KMS-11 (cell line): ENCODE results near the gene SPNS3.

ENCODE experiments used
- H2AFZ ChIP-seq: fragments of 200-600 bp; sonication (generic); 2 replicates; pipeline ENCODE4 v1.6.1; 2016; ENCODE audit warnings: antibody characterized with exemption, mixed run types, low read depth
- H3K27ac ChIP-seq: fragments of 200-600 bp; sonication (generic); 2 replicates; pipeline ENCODE4 v1.6.1; 2016; ENCODE audit warnings: mild to moderate bottlenecking, mixed run types
- H3K27me3 ChIP-seq: fragments of 200-600 bp; sonication (generic); 2 replicates; pipeline ENCODE4 v1.6.1; 2017; ENCODE audit warnings: mild to moderate bottlenecking, low read depth, mixed run types, moderate library complexity; ENCODE audit not compliant: insufficient read depth
- H3K36me3 ChIP-seq: fragments of 200-600 bp; sonication (generic); 2 replicates; pipeline ENCODE4 v1.6.1; 2017; ENCODE audit warnings: mild to moderate bottlenecking, mixed run types; ENCODE audit not compliant: insufficient read depth
- H3K4me1 ChIP-seq: fragments of 200-600 bp; sonication (generic); 2 replicates; pipeline ENCODE4 v1.6.1; 2016; ENCODE audit warnings: mild to moderate bottlenecking, low read depth, mixed run types; ENCODE audit not compliant: poor library complexity, severe bottlenecking
- H3K4me2 ChIP-seq: fragments of 200-600 bp; sonication (generic); 2 replicates; pipeline ENCODE4 v1.7.0; 2016; ENCODE audit warnings: mild to moderate bottlenecking, mixed run types
- H3K4me3 ChIP-seq: fragments of 200-600 bp; sonication (generic); IDR thresholded peaks from 2 replicates; pipeline ENCODE4 v1.6.1; 2017; ENCODE audit warnings: low read depth, low read length, mixed read lengths; ENCODE audit not compliant: insufficient read depth
- H3K79me2 ChIP-seq: fragments of 200-600 bp; sonication (generic); 2 replicates; pipeline ENCODE4 v1.6.1; 2016; ENCODE audit warnings: low read depth, mixed run types; ENCODE audit not compliant: insufficient read depth
- H3K9ac ChIP-seq: fragments of 200-600 bp; sonication (generic); 2 replicates; pipeline ENCODE4 v1.6.1; 2016; ENCODE audit warnings: mild to moderate bottlenecking, mixed run types
- H4K20me1 ChIP-seq: fragments of 200-600 bp; sonication (generic); 2 replicates; pipeline ENCODE4 v1.6.1; 2016; ENCODE audit warnings: mild to moderate bottlenecking, mixed run types; ENCODE audit not compliant: insufficient read depth
- TF ChIP-seq, protein P1 (sequence below): fragments of 200-600 bp; sonication (generic); conservative IDR thresholded peaks from 2 replicates; pipeline ENCODE4 v1.6.1; 2017; ENCODE audit warnings: low read depth, mild to moderate bottlenecking, antibody characterized with exemption, low read length, moderate library complexity, mixed read lengths

The SPNS3 gene

DNA sequence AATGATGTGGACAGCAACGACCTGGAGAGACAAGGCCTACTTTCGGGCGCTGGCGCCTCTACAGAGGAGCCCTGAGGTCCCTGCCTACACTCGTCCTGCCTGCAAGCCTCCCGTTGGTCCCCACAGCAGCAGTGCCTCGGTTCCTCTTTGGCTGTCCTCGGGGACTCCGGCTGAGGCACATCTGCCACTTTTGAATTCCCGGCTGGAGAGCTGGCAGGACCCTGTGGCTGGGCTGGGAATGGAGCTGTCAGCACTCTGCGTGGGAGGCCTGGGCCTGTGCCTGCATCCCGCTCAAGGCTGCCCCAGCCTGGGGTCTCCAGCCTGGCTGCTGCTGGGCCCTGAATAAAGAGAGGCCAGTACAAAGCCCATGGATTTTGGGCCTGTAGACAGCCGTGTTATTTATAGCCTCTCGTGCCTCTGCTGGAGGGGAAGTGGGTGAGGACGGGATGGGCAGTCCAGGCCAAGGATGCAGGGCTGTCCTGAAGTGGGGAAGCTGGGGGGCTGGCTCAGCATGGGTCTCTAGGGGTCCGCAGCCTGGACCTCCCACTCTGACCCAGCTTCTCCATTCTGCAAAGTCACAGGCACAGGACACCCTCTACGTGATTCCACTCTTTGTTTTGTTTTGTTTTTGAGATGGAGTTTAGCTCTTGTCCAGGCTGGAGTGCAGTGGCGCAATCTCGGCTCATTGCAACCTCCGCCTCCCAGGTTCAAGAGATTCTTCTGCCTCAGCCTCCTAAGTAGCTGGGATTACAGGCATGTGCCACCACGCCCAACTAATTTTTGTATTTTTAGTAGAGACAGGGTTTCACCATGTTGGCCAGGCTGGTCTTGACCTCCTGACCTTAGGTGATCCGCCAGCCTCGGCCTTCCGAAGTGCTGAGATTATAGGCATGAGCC, 54.3 kb downstream of the SPNS3 start:
- Histone ChIP-seq H3K79me2 (no peaks in the 10 kb centered on the region), H3K36me3 (no peaks in the 10 kb centered on the region), H3K27ac (no peak overlapping the region), H4K20me1 (no peaks in the 10 kb centered on the region), H3K27me3 (peaks cover 31% of the 10 kb centered on the region), H3K4me1 (no peaks in the 10 kb centered on the region), H3K4me2 (no peak overlapping the region), H3K9ac (no peak overlapping the region), H3K4me3 (no peak overlapping the region), H2AFZ (no peak overlapping the region)
- TF ChIP-seq, protein P1, sequence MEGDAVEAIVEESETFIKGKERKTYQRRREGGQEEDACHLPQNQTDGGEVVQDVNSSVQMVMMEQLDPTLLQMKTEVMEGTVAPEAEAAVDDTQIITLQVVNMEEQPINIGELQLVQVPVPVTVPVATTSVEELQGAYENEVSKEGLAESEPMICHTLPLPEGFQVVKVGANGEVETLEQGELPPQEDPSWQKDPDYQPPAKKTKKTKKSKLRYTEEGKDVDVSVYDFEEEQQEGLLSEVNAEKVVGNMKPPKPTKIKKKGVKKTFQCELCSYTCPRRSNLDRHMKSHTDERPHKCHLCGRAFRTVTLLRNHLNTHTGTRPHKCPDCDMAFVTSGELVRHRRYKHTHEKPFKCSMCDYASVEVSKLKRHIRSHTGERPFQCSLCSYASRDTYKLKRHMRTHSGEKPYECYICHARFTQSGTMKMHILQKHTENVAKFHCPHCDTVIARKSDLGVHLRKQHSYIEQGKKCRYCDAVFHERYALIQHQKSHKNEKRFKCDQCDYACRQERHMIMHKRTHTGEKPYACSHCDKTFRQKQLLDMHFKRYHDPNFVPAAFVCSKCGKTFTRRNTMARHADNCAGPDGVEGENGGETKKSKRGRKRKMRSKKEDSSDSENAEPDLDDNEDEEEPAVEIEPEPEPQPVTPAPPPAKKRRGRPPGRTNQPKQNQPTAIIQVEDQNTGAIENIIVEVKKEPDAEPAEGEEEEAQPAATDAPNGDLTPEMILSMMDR, result no peak

DNA sequence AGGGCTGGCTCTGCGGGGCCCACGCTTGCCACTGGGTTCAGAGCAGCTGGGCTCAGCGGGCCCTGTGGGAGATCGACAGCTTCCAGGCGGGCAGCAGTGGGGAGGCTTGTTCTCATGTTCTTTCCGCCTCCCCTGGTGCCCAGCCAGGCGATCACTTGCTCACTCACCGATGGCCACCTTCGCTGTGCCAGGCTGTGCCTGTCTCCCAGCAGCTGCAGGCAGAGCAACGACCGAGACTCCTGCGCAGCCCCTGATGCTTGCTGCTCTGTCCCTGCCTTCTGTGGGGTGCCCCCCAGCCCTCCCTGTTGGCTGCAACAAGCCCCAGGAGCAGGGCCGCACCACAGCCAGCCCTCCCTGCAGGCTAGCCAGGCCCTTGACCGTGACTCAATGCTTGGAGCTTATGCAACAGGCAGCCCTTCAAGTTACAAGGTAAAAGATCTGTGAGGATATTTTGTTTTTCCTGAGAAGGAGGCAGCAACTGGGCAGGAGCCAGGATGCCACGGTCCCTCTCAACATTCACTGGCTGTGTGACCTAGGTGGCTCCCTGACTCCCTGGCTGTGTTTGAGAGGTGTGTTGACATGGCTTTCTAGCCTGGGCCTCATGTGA, 55.4 kb downstream of the SPNS3 start:
- Histone ChIP-seq H3K4me2 (no peak overlapping the region), H3K27ac (no peak overlapping the region), H3K9ac (no peak overlapping the region), H4K20me1 (no peaks in the 10 kb centered on the region), H3K4me1 (no peaks in the 10 kb centered on the region), H3K4me3 (no peak overlapping the region), H3K36me3 (no peaks in the 10 kb centered on the region), H3K27me3 (peaks cover 34% of the 10 kb centered on the region; the same call in 1 of the 2 replicates), H2AFZ (no peak overlapping the region), H3K79me2 (no peaks in the 10 kb centered on the region)
- TF ChIP-seq, protein P1, result no peak

DNA sequence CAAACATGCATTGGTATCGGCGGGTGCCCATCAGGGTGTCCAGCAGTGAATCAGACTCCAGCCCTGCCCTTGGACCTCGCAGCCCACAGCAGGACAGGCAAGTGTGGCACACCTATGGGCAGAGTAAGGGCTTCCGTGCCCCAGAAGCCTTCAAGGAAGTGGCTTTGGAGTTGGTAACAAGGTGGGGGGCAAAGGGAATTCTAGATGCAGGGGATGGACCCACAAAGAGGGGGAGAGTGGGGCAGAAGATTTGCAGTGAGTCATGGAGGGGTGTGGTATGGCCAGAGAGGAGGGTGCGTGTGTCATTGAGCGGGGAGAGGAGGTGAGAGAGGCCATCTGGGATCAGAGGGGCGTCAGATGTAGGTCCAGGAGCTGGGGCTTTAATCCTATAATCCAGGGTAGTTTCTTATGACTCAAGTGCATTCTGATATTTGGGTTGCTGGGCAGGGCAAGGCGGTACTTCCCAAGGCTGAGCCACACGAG, 56.4 kb downstream of the SPNS3 start:
- Histone ChIP-seq H3K9ac (no peak overlapping the region), H2AFZ (no peak overlapping the region), H3K4me1 (no peaks in the 10 kb centered on the region), H3K4me3 (no peak overlapping the region), H3K36me3 (no peaks in the 10 kb centered on the region), H3K27ac (no peak overlapping the region), H3K79me2 (no peaks in the 10 kb centered on the region), H3K4me2 (no peak overlapping the region), H3K27me3 (peaks cover 33% of the 10 kb centered on the region; the same call in 1 of the 2 replicates), H4K20me1 (no peaks in the 10 kb centered on the region)
- TF ChIP-seq, protein P1, result no peak

DNA sequence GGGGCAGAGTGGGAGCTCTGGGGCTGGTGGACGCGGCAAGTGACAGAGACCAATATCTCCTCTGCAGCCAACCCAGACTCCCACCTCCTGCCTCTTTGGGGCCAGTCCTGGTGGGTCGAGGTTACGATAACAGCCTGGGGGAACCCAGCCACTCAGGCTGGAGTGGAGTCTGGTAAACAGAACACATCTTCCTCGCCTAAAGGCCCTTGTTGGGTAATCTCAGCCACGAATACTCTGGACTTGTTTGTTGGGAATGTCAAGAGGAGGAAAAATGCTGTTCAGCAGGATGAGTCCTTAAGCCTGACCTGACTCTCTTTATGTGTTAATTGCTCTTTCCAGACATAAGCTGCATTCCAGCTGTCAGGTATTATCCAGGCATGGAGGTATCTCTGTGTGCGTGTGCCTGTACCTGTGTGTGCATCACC, 56.9 kb downstream of the SPNS3 start:
- Histone ChIP-seq H3K4me2 (no peak overlapping the region), H3K4me1 (no peaks in the 10 kb centered on the region), H4K20me1 (no peaks in the 10 kb centered on the region), H2AFZ (no peak overlapping the region), H3K9ac (no peak overlapping the region), H3K79me2 (no peaks in the 10 kb centered on the region), H3K27me3 (peaks cover 34% of the 10 kb centered on the region; the same call in 1 of the 2 replicates), H3K36me3 (no peaks in the 10 kb centered on the region), H3K27ac (no peak overlapping the region), H3K4me3 (no peak overlapping the region)
- TF ChIP-seq, protein P1, result no peak
